HG03159 (cell line): ENCODE measurements around the gene P2RY1.
A peak's percentile ranks its signal among the peaks of the same experiment; 100 is the strongest.

ENCODE experiments used
- ATAC-seq: cut with Tn5 transposase; IDR thresholded peaks from one replicate; pipeline ENCODE4 v1.9.1; 2021; ENCODE audit warnings: mild to moderate bottlenecking, moderate library complexity; ENCODE audit not compliant: unreplicated experiment

The P2RY1 gene

GRCh38 chr3:152834776-152835600 lies at the start of gene P2RY1:
Gene P2RY1 (plus strand): TSS chr3:152835131. CDS start chr3:152835783, 652 bp downstream.
- ATAC-seq: peak; percentile 72

DNA sequence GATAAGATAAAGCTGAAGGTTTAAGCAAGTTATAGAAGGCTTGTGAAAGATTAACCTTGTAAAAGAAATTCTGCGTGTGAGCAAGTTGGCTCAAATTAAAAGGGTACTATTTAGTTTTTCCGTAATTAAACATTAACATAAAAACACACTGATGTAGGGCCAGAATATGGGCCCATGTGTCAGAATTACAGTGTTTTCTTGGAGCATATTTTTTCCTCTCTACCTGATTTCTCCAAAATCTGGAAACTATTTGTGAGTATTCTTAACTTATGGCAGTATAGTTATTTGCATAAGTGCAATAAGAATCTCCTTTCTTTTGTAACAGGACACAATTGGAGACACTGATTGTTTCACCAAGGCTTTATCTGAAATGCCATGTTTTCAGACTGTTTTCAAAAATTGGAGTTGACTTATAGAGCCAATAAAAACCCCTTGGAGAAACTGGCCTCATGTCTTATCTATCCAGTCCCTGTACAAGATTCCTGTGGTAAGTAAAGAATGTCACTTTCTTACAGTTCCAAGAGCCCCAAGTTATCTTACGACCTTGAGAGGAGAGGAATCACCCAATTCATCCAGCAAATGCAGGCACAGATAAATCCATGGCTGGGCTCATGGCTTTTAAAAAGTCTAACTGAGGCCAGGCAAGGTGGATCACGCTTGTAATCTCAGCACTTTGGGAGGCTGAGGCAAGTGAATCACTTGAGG lies 47.8 kb upstream of the P2RY1 start:
- ATAC-seq: no peak

GRCh38 chr3:152790651-152791387 lies 44.1 kb upstream of the P2RY1 start:
- no peak for ATAC-seq

GRCh38 chr3:152793969-152794368 lies 41.0 kb upstream of the P2RY1 start:
- no peak for ATAC-seq

- no peak for ATAC-seq
Measured at GRCh38 chr3:152797751-152798432, 37.0 kb upstream of the P2RY1 start.

GRCh38 chr3:152811974-152812760 lies 22.8 kb upstream of the P2RY1 start:
- no peak for ATAC-seq

DNA sequence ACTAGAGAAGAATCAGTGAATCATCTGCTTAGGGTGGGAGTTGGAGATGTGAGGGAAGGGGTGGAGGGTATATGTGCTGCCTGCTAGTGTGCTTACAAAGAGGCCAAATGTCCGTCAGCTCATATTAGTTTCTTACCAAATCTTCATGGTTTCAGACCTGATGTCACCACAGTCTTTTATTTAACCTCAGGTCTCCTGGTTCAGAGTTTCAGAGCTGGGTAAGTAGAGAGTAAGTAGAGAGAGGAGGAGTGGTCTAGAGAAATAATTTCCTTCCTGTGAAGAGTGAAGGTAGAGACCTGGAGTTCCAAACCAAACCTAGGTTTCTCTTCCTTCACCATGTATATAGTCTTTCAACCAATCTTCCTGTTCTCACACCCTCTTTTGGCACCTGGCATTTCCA lies 17.5 kb upstream of the P2RY1 start:
- no peak for ATAC-seq

GRCh38 chr3:152818027-152818426 lies 16.9 kb upstream of the P2RY1 start:
- no peak for ATAC-seq

GRCh38 chr3:152823173-152823572 lies 11.8 kb upstream of the P2RY1 start:
- no peak for ATAC-seq

GRCh38 chr3:152823781-152824180 lies 11.2 kb upstream of the P2RY1 start:
- ATAC-seq: no peak

- no peak for ATAC-seq
Measured at GRCh38 chr3:152825566-152825965, 9.4 kb upstream of the P2RY1 start.

DNA sequence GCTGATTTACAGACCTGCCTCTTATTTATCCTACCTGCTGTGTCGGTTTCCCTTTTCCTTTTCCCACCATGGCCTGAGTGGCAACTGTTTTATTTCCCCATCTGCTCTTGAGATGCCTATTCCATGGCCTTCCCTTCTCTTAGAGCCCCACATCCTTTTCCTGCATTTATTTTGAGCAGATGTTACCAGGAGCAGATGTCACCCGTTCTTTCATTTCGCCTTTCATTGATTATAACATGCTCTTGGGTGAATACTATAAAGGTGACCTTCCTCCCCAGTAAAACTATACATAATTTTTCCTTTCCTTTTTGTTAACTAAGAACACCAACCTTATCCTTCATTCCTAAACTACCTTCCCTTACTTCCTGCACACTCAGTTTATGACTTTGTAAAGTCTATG lies 8.5 kb upstream of the P2RY1 start:
- no peak for ATAC-seq

- no peak for ATAC-seq
Measured at GRCh38 chr3:152827313-152827712, 7.6 kb upstream of the P2RY1 start.

- no peak for ATAC-seq
Measured at GRCh38 chr3:152828075-152828840, 6.7 kb upstream of the P2RY1 start.

- no peak for ATAC-seq
Measured at GRCh38 chr3:152830245-152830644, 4.7 kb upstream of the P2RY1 start.

GRCh38 chr3:152832046-152832445 lies 2.9 kb upstream of the P2RY1 start:
- no peak for ATAC-seq

DNA sequence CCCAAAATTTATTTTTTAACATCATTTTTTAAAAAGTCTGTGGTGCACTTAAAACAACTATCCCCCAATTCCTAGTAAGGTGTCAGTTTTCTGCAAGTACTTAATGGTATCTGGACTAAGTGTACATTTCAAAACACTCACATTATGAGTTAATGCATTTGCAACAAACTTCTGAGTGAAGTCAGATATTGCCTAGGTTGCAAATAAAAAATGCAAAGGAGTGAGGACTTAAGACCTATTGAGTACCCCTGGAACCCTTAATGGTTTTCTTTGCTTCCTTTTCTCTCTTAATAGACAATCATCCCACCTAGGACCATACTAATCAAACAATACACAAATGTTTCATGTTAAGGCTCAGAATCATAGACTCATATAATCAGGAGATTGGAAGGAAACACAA lies 1.8 kb upstream of the P2RY1 start:
- ATAC-seq: no peak

DNA sequence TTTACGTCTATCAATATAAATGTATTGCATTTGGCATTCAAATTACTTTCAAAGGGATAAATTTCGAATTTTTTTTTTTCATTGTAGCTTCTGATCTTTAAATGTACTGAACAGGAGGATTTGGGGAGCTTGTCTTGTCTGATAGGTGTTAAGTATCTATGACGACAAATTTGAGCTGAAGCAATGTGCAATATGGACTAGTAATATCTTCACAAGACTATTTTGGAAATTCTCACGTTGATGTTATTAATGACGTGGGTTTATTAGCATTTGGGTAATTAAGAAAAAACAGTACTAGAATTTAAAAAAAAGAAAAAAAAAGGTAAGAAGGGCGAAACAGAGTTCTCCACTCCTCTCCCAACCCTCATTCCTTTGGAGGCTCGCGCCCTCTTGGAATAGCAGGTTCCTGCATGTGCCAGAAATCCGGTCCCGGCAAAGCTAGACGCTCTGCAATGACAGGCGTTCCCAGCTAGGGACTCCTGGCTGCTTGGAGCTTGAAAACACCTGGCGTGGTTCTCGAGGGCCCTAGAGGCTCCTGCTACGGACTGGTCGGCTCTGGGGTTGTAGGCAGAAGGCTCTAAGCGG lies 648 bp upstream of the P2RY1 start:
- no peak for ATAC-seq

- ATAC-seq: no peak
Measured at GRCh38 chr3:152835601-152836102, 721 bp downstream of the P2RY1 start.
